HepG2 (cell line): ENCODE measurements around the gene RAB34. TPM values are rescaled to one million over a fixed set of nuclear protein-coding genes. Genes with fewer than 3 reads are reported as not detected.

ENCODE experiments used
- ATAC-seq: fragments of 200-7000 bp; cut with Tn5 transposase; 3 replicates; pipeline ENCODE4 v1.9.1; 2020; ENCODE audit warnings: mild to moderate bottlenecking, moderate library complexity
- BruUV-seq: library from RNA; stranded (reverse); fragments of 400-500 nt; replicated peaks from 2 replicates; lab custom pipeline; 2021; lab: Mats Ljungman, UMichigan
- CTCF ChIA-PET: fragments of 300-600 bp; formaldehyde crosslinking; extraction: SDS; loops from one replicate; lab custom pipeline; 2021; ENCODE audit warnings: low total read pairs, inconsistent platforms, low intra/inter-chr PET ratio; lab: Yijun Ruan, JAX
- POLR2A ChIA-PET: fragments of 350-600 bp; sonication (Branson Sonifier 250); formaldehyde crosslinking; loops from one replicate; lab custom pipeline; 2020; ENCODE audit warnings: antibody characterized with exemption, inconsistent platforms; lab: Yijun Ruan, JAX
- DNase-seq: peaks from one replicate; pipeline ENCODE4 v3.0.0-alpha.2; 2015; ENCODE audit warnings: low spot score
- FAIRE-seq: peaks from 3 replicates; lab custom pipeline; 2011; peaks lifted over from hg19 to GRCh38; lab: Jason Lieb, UNC
- H2AFZ ChIP-seq: one replicate; pipeline ENCODE4 v1.6.1; 2011; ENCODE audit warnings: low read length, inconsistent platforms
- H3K27ac ChIP-seq: fragments of 300-600 bp; 3 replicates; pipeline ENCODE4 v1.8.0; 2011; ENCODE audit warnings: mixed run types, mild to moderate bottlenecking, mixed read lengths, low read length, inconsistent platforms; ENCODE audit not compliant: insufficient read depth; ENCODE audit errors: extremely low read length
- H3K27me3 ChIP-seq, 2 experiments: fragments of 200-600 bp in 1 of 2; 2 replicates in 1 of 2; 3 replicates in 1 of 2; pipeline versions ENCODE4 v1.6.0 to v1.8.0; 2011; ENCODE audit warnings: low read length in 2 of 2, mild to moderate bottlenecking in 2 of 2, moderate library complexity in 2 of 2, inconsistent platforms in 1 of 2; ENCODE audit not compliant: insufficient read depth in 2 of 2, control insufficient read depth in 1 of 2
- H3K36me3 ChIP-seq, 2 experiments: fragments of 200-600 bp in 1 of 2; replicated peaks in 1 of 2; 2 replicates in 1 of 2; 3 replicates in 1 of 2; pipeline versions ENCODE4 v1.5.1 to v1.8.0; 2011; ENCODE audit warnings: low read length in 2 of 2, inconsistent platforms in 1 of 2; ENCODE audit not compliant: insufficient read depth in 2 of 2, control insufficient read depth in 1 of 2
- H3K4me1 ChIP-seq: 2 replicates; pipeline ENCODE4 v1.5.1; 2012; ENCODE audit warnings: low read length, inconsistent platforms; ENCODE audit not compliant: insufficient read depth
- H3K4me2 ChIP-seq: 2 replicates; pipeline ENCODE4 v1.6.0; 2011; ENCODE audit warnings: low read depth, low read length, inconsistent platforms
- H3K4me3 ChIP-seq, 3 experiments: fragments of 200-600 bp in 1 of 3; sonication (generic), shearing (Covaris generic) in 1 of 3; replicated peaks in 1 of 3; 2 replicates each; pipeline ENCODE4 v1.5.1; 2011 to 2016; ENCODE audit warnings: low read length in 3 of 3, inconsistent platforms in 2 of 3, low read depth in 2 of 3, mild to moderate bottlenecking in 2 of 3, control low read depth in 1 of 3, mixed read lengths in 1 of 3; ENCODE audit not compliant: insufficient read depth in 1 of 3
- H3K79me2 ChIP-seq: one replicate; pipeline ENCODE4 v1.6.1; 2011; ENCODE audit warnings: low read length, inconsistent platforms; ENCODE audit not compliant: insufficient read depth
- H3K9ac ChIP-seq: 2 replicates; pipeline ENCODE4 v1.6.0; 2011; ENCODE audit warnings: mild to moderate bottlenecking, low read depth, low read length, inconsistent platforms; ENCODE audit not compliant: insufficient read depth
- H3K9me3 ChIP-seq: 2 replicates; pipeline ENCODE4 v1.5.1; 2012; ENCODE audit warnings: mild to moderate bottlenecking, low read length
- H4K20me1 ChIP-seq: 2 replicates; pipeline ENCODE4 v1.6.0; 2011; ENCODE audit warnings: inconsistent platforms, mild to moderate bottlenecking, low read length, moderate library complexity; ENCODE audit not compliant: insufficient read depth
- AGO2 ChIP-seq: fragments of 200-400 bp; formaldehyde crosslinking; optimal IDR thresholded peaks from 2 replicates; pipeline ENCODE3; 2017; ENCODE audit warnings: mild to moderate bottlenecking, low read depth, low read length, moderate library complexity
- ATF1 ChIP-seq: IDR thresholded peaks from 2 replicates; pipeline ENCODE4 v1.6.1; 2016; ENCODE audit warnings: mild to moderate bottlenecking, control low read depth
- FIP1L1 ChIP-seq: fragments of 200-400 bp; formaldehyde crosslinking; IDR thresholded peaks from 2 replicates; pipeline ENCODE4 v1.6.1; 2018; ENCODE audit warnings: low read depth, mild to moderate bottlenecking, low read length, moderate library complexity, borderline replicate concordance; ENCODE audit not compliant: insufficient read depth
- FOXC1 ChIP-seq: sonication (generic); formaldehyde crosslinking; IDR thresholded peaks from 2 replicates; pipeline ENCODE4 v1.8.0; 2022; ENCODE audit warnings: mild to moderate bottlenecking, missing genetic modification reagents, borderline replicate concordance
- HNF4A ChIP-seq: sonication (generic); formaldehyde crosslinking; IDR thresholded peaks from 2 replicates; pipeline ENCODE4 v1.4.0; 2020; ENCODE audit warnings: missing genetic modification reagents
- KDM4B ChIP-seq: sonication (generic); formaldehyde crosslinking; IDR thresholded peaks from 2 replicates; pipeline ENCODE4 v1.4.0; 2020; ENCODE audit warnings: missing genetic modification reagents
- POLR2A ChIP-seq, 2 experiments: IDR thresholded peaks; 2 replicates each; pipeline ENCODE4 v1.6.1; 2011; ENCODE audit warnings: low read depth in 2 of 2, low read length in 2 of 2, mild to moderate bottlenecking in 1 of 2, moderate library complexity in 1 of 2; ENCODE audit not compliant: insufficient read depth in 1 of 2
- ZFP90 ChIP-seq: sonication (generic); formaldehyde crosslinking; IDR thresholded peaks from 2 replicates; pipeline ENCODE4 v1.8.0; 2022; ENCODE audit warnings: missing genetic modification reagents, mild to moderate bottlenecking, inconsistent platforms, borderline replicate concordance
- ZNF746 ChIP-seq: sonication (generic); formaldehyde crosslinking; IDR thresholded peaks from 2 replicates; pipeline ENCODE4 v1.8.0; 2022; ENCODE audit warnings: mild to moderate bottlenecking, missing genetic modification reagents
- WGBS: methylation state at CpG from one replicate; pipeline ENCODE4 v1.1.6; 2017; ENCODE audit warnings: low lambda C conversion rate; 5-methylcytosine and 5-hydroxymethylcytosine counted together
- in situ Hi-C: cut with HindIII; loops from 2 replicates; pipeline ENCODE4 v1.10.0; 2017; ENCODE audit warnings: low pct_unique_long_range_greater_than_20kb; ENCODE audit not compliant: extremely low pct_ligation_motif_present
- intact Hi-C: fragments of 100-400 bp; cut with micrococcal nuclease; formaldehyde crosslinking; loops from one replicate; pipeline ENCODE4 v1.10.0; 2022; ENCODE audit not compliant: unreplicated experiment
- polyA plus RNA-seq, 8 experiments: library from polyadenylated mRNA; depleted of rRNA in 3 of 8; stranded (reverse) in 7 of 8; unstranded in 1 of 8; fragments of >200 nt; fragmentation: Illumina TruSeq in 4 of 8; extraction: Trizol in 4 of 8; gene quantifications; 2 replicates each; pipeline versions ENCODE4 v1.2.1 to v1.2.3, GENCODE V29; 2011 to 2016; ENCODE audit warnings: low read depth in 4 of 8, missing spikeins in 1 of 8, mixed read lengths in 1 of 8; ENCODE audit not compliant: insufficient read depth in 1 of 8
- total RNA-seq, 5 experiments: library from RNA; depleted of rRNA; stranded (reverse); fragments of >200 nt; fragmentation: Illumina TruSeq; extraction: Trizol; gene quantifications; 2 replicates each; pipeline ENCODE4 v1.2.3, GENCODE V29; 2016; ENCODE audit warnings: low read depth in 1 of 5
- TF ChIP-seq, protein P1 (sequence below): sonication (generic); formaldehyde crosslinking; IDR thresholded peaks from 2 replicates; pipeline ENCODE4 v1.5.0; 2020; ENCODE audit warnings: mild to moderate bottlenecking, low read depth, missing genetic modification reagents, borderline replicate concordance

The RAB34 gene
- total and polyA plus RNA-seq, 2 of the 13 experiments (the other 11 are each of a cell fraction or from before 2014, with no cell fraction given) = 0.49 TPM; not detected in 1

DNA sequence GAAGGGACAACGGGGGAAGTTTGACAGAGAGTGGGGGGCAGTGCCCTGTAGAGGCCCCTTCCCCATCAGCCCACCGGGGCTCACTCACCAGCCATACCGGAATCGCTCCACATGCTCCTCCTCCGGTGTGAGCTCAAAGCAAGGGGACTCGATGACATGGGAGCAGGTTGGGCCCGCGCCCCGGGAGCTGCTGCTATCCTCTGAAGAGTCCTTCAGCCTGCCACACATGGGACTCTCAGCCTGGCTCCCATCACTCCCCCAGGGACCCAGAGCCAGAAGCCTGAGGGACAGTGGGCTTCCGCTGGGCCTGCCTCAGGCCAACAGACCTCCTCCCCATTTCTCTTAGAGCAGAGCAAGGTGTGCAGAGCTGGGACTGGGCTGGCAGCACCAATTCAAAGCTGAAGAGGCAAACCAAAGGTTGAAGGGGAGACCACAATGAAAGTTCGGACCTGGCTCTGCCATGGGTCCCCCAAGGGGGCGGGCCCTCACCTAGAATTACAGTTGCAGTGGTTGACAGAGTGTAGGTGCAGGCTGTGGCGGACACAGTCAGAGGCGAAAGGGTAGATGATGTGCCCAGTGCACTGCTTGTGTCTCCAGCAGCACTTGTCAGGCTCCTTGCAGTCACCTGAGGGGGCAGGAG is 13.3 kb downstream of the RAB34 start:
- peaks cover 23 to 36% of the 10 kb centered on the region in 2 experiments for H3K36me3 ChIP-seq
- no peaks in the 10 kb centered on the region for H3K9me3 ChIP-seq
- no peaks in the 10 kb centered on the region for H3K79me2 ChIP-seq
- in situ Hi-C loops = no loop called here
- H3K4me2 ChIP-seq = no peak overlapping the region
- intact Hi-C loops = no loop called here
- H3K9ac ChIP-seq = no peak overlapping the region
- no peak for TF ChIP-seq FIP1L1
- no peak for TF ChIP-seq ZNF746
- TF ChIP-seq AGO2 = peak; percentile 70
- TF ChIP-seq ATF1 (CRISPR knock-in tag) = no peak
- no peak for TF ChIP-seq ZFP90 (CRISPR knock-in tag)
- TF ChIP-seq HNF4A (CRISPR knock-in tag) = no peak
- TF ChIP-seq POLR2A (IDR thresholded peaks at IDR 0.05; ENCODE audit: insufficient read depth in 1 of 2, low read depth in 2 of 2, low read length in 2 of 2) = 0 out of 4 replicates have a peak, but pooled peaks of 1 of the 2 experiments have one; percentile 7
- TF ChIP-seq FOXC1 = no peak
- TF ChIP-seq, protein P1, sequence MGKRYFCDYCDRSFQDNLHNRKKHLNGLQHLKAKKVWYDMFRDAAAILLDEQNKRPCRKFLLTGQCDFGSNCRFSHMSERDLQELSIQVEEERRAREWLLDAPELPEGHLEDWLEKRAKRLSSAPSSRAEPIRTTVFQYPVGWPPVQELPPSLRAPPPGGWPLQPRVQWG (CRISPR knock-in tag) = no peak
- TF ChIP-seq KDM4B (CRISPR knock-in tag) = no peak
- no peak overlapping the region for H2AFZ ChIP-seq
- ATAC-seq = no peak
- no peak overlapping the region for H3K4me3 ChIP-seq
- no peak for DNase-seq
- POLR2A ChIA-PET = interaction anchor here (1.5 to 10.8 kb wide), 2 partner anchors 17 to 23 kb away, joined by 3 to 220 read pairs; partner anchors contain the start of gene RPL23A
- H4K20me1 ChIP-seq = no peaks in the 10 kb centered on the region
- WGBS = 100% methylated on average over 10 of the region's 14 CpGs
- no peak for FAIRE-seq
- peaks cover 55% of the 10 kb centered on the region for H3K4me1 ChIP-seq
- no peaks in the 10 kb centered on the region for H3K27me3 ChIP-seq
- BruUV-seq = no TSS peak
- CTCF ChIA-PET = no interaction called here
- no peak overlapping the region for H3K27ac ChIP-seq
